ENCODE data around the gene LRP1B.

The LRP1B gene

DNA sequence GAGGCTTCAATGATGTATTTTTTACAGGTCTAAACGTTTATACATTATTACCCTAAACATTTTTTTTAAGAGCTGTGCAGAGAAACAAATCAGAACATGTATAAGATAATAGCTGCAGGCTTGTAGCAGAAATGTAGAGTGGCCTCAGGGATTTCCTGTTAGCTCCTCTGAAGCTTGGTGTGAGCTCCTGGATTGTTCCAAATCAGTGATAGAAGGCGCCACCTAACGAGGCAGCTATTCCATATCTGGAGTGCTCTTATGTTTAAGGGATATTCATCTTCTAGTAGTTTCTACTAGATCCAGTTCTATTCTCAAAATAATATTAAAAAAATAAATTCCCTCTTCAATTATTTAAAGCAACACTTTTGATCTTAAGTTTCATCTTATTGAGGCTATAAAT is 93.1 kb downstream of the LRP1B start:
- FAIRE-seq = no peak

DNA sequence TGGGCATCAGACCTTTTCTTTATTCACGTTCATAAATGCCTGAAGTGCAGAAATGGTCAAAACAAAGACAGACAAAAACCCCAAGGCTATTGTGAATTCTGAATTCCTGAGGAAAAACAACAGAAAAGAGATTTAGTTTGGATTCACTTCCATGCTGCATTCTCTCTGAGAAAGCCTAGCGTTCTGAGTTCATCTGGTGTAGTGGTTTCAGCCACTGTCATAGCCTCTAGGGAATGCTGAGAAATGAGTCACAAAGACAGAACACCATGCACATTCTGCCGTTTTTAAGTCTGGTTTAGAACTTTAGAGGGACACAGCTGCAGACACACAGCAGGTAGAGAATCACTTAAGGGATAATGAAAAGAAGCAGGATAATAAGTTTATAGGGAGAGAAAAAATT is 93.8 kb downstream of the LRP1B start:
- no peak for FAIRE-seq

DNA sequence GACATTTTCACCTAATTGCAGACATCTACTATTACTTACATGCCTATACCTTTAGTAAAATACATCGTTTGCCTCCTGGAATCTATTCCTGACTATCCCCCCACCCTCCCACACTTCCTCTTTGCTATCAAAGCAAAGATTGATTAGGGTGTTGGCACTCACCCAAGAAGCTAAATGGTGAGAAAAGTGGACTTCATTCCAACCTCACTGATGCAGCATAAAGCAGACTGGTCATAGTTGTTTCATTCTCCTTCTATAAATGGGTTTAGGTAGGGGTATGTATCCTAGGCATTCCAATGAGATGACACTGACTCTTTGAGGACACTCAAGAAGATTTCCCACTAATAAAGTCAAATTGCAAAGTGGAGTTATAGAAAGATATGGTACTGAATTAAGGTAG is 97.4 kb downstream of the LRP1B start:
- no peak for FAIRE-seq

DNA sequence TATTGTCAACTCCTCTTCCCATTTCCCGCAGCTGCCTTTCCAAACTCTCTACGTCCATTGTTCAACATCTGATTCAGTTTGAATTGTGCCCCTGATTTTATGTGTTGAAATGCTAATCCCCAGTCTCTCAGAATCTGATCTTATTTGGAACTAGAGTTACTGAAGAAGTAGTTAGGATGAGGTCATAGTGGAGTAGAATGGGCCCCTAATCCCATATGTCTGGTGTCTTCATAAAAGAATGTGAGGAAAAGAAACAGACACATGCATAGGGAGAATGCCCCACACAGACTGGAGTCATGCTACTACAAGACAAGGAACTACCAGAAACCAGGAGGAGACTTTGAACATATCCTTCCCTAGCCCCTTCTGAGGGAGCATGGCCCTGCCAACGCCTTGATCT is 99.2 kb downstream of the LRP1B start:
- no peak for FAIRE-seq

DNA sequence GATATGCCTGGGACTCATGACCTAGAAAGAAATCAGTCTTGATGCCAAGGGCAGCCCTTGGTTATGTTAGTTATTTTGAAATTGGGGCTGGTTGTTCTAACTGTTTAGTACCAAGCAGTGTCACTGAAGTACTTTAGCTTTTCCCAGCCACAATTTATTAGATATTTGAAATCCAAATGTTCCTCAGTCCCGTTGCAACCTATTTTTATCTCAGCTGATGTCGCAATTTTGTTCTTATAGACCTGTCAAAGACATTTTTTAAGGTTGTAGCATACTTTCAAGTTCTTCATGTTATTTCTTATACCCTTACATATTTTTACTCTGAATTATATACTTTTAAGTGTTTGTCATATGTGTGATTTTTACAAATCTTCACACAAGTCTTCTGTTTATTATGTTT is 100.1 kb downstream of the LRP1B start:
- no peak for FAIRE-seq

DNA sequence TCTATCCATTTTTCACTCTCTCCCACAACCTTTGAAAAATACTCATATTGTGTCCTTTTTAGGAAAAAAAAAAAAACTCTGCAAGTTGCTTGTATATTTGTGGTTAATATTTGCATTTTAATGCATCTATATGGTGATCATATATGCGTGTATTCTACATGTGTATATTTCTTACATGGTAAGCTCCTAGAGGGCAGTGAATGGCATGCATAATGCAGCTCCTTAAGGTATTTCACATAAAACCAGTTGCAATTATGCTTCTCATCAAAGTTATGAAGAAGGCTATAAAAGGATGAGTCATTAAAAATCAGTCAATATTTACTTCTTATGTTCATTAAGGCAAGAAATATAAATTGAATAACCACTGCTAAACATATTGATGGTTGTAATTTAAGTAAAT is 100.8 kb downstream of the LRP1B start:
- FAIRE-seq = no peak

DNA sequence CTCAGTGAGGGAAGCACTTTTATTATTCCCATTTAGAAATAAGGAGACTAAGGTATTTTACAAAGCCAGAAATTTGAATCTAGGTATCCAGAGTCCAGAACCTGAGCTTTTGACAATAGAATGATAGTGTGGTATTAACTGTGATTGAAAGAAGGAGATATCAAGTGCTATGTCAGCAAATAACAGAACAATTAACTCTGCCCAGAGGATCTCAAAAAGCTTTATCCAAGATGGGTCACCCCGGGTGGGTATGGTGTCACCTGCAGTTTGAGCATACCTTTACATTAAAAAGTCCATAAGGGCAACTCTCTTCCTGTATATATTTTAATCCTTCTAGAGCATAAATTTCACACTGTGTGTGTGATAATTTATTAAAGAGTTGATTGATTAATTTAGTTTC is 105.4 kb downstream of the LRP1B start:
- no peak for FAIRE-seq

DNA sequence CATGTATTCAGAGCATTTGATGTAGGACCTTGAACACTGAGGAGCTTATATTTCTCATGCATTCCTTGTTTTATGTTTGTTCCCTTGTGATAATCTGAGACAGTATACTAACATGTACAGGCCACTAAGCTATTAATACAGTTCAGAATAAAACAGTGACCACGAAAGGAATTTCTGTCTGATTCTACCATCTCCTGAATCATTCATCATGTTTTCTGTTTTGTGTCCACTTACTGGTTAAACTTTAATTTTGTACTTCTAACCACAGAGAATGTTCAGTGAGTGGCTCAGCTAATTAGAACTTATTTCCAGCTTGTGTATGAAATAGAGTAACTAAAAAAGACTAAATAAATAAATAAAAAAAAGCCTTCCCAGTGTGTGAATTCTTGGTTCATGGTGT is 110.4 kb downstream of the LRP1B start:
- FAIRE-seq = no peak

DNA sequence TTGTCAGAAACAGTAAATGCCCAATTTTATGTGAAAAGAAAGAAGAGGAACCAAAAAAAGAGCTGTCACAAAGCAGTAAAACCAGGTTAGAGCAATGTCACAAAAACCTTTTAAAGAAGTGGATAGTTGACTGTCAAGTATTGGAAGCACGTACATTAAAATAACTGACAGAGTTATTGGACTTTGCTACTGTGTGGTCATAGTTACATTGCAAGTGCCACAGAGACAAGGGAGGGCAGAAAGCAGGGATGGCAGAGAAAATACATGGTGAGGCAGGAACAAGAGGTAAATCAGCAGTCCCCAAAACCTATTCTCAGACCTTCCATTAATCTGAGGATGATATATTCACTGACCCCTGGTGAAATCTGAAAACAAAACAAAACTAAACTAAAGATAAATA is 116.3 kb downstream of the LRP1B start:
- no peak for FAIRE-seq

DNA sequence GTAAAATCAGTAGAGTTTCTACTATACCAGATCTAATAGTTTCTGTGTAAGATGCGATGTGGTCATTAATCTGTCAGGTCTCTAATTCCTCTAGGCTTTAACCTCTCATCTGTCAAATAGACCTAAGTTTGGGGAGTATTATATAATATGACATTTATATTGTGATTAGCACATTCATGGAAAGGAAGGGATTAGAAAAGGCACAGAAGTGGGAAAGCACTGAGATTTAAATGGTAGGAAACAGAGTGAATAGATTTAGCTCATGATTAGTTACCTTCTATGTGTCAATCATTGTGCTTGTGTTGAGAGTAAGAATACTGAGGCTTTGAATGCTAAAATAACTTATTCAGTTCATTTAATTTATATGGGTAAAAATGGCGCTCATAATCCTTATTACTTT is 118.0 kb downstream of the LRP1B start:
- FAIRE-seq = no peak

DNA sequence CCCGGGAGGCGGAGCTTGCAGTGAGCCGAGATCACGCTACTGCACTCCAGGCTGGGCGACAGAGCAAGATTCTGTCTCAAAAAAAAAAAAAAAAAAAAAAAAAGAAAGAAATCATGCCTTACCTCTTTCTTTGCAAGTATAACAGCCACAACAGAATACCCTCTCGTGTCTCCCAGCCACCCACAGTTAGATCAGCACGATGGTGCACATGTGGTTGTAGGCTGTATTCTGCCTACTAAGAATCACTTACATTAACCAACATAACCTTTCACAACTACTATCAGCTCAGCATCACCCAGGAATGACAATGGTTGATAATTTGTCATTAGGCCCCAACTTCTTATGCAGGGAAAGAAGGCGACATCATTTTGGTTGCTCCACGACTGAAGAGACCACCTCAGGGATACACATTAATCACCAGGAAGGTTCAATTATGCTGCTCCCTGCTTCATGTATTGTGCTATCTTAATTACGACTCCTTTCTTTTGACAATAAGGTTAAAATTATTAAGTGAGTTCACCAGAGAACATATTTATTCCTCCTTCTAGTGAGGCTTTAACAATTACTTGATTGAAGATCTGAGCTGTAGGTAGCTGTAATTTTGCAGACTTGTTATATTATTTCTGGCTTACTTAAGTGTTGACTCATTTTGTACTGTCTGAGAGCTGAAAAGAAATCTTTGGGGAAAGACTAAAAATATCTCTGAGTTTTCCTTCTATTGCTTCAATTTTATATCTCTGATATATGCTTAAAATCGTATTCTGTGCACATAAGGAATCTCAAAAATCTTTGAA is 120.1 kb downstream of the LRP1B start:
- no peak for FAIRE-seq

DNA sequence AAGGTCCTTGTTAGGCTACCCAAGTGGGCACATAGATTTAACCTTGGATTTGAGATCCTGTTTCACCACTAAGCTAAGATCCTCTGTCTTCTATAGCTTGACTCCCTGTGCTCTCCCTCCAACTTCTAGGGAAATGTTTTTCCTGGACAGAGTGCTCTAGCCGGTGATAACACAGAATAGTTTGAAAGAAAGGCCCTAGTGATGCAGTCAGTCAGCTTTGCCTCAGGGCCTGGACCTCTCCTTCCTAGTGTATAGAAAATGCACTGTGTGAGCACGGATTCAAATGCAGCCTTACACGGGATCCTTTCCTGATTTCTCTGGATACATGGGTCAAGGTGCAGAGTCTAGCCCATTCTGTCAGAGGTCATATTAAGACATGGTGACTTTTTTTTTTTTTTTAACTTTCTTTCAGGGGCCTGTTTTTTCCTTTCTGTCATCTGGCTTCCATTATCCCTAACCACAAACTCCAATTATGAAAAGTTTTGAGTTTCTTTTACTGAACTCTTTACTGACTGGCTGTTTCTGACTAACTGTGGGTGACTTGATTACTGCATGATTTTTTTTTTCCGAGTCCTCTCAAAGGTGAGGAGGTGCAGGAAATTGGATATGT is 122.6 kb downstream of the LRP1B start:
- FAIRE-seq = no peak

DNA sequence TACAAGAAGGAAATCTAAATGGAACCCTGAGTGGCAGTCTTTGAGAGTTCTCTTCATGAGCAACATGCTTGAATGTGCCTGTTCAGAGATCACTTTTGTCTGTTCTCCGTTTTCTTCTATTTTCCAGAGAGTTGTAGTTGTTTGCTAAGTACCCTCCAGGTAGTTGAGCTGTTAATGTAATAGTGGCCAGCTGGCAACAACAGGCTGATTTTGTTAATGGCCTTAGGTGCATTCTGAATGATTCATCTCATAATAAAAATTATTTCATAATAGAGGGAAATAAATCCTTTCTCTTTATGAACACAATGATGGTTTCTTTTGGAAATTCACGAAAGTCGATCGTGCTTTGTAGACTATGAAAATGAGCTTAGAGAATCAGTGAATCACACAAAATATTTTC is 136.8 kb downstream of the LRP1B start:
- no peak for FAIRE-seq

DNA sequence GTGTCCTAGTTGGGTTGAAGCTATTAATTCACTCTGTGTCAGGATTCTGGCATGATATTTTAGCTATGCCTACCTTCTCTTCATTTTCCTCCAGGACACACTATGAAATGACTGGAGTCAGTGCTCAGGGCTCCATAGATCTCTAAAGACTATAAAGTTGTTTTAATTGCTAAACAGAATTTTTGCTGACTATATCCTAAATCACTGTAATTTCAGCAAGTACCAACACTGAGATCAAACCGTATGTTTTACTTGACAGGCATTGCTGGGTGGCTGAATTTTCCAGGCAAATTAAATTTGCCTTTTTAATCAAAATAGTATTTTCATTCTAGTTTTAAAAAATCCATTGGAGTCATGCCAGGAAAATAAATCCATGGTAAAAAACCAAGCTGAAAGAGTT is 138.1 kb downstream of the LRP1B start:
- no peak for FAIRE-seq

DNA sequence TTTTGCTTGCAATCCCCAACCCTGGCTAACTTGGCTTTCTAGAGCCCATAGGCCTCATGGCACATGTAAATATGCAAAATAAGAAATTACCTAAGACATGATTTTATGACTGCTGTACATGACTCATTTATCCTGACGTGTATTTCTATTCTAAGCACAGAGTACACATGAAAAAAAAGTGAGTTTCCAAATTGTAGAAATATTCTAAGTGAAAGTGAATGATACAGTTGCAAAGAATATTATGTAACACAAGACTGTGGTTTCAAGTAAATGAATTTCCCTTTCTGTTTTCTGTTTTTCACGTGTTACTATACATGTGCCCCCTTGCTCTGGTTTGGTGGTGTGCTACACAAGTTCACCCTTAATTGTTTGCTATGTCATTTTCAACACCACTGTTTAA is 162.4 kb downstream of the LRP1B start:
- FAIRE-seq = no peak

DNA sequence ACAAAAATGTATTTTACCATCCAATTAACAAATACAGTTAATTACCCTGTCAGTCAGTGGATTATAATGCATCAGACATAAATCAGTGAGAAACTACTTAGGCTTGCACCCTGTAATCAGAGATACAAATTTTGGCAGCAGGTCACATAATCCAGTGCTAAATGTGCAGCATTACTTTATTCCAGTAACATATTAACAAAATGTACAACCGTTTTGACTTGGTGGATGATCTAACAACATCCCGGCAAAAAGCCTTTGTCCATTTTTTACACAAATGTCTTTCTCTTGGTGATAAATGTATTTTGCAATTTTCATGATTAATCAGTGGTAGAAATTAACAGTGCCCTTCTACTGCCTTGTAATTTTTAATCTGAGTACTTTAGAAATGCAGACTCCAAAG is 162.8 kb downstream of the LRP1B start:
- FAIRE-seq = no peak

DNA sequence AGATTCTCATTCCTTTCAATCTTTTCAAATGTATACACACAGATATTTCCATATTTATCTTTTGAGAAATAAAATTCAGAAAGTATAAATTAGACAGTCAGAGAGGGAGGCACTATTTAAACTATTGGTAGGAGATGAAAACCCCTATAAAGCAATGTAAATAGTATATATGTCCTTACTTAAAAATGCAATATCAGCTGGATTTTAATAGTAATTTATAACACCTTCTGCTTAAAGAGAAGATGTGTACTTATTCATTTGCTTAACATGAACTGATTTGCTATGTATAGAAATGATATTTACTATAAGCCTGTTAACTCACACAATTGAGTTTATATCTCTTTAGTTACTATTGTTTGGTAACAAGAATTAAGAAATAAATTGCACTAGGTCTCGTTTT is 163.3 kb downstream of the LRP1B start:
- no peak for FAIRE-seq

DNA sequence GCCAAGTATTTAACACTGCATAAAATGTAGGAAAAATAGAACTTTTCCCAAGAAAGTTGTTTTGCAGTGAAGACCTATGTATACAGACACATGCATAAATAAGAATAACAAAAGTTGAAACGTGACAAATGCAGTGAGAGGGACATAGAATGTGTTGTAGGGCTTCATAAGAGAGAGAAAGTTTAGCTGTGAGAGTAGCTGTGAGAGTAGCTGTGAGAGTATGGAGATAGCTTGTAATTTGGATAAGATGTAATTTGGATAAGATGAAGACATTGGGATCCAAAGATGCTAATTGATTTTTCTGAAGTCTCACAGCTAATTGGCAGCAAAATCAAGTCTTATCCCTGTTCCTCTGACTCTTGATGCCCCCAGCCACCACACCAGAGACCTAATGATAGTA is 170.9 kb downstream of the LRP1B start:
- FAIRE-seq = no peak

DNA sequence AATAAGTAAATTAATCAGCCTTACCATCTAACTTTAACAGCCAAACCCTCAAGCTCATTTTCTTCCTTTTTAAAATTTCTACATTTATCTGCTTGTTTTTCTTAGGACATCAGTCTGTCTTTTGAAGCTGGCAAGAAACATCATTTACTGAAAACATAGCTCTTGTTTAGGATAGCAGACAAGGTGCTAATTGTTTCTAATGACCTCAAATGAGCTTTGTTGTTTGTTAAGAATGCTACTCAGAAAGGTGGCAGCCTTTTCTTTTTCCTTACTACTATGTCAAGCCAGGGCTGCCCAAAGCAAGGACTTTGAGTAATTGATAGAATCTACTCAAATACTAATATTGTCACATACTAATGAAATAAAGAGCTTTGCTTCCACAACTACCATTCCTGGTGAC is 171.8 kb downstream of the LRP1B start:
- no peak for FAIRE-seq

DNA sequence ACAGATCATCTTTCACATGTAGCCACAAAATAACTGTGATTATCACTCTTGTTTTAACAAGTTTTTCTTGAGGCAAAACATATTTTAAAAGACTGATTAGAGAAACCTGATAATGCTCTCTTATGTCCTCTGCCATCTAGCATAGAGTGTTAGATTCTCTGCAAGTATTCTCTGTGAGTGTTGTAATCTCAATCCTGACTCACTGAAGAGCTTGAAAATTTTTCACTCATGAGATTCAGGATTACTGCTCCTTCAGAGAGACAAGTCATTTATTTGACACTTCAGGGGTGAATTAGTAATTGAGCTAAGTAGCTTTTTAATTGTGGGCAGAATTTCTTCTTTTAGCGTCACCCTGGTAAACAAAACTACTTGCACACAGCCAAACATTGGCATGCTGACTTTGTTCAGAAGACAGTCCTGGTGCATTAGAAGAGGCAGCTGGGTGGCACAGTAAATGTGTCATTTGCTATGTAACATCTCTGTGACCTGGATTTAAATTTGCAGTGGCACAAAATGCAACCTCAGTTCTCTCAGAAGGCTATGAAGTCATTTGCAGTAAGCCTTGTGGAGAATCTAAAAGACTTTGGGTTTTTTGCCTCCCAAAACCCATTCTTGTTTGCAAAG is 172.9 kb downstream of the LRP1B start:
- FAIRE-seq = no peak

DNA sequence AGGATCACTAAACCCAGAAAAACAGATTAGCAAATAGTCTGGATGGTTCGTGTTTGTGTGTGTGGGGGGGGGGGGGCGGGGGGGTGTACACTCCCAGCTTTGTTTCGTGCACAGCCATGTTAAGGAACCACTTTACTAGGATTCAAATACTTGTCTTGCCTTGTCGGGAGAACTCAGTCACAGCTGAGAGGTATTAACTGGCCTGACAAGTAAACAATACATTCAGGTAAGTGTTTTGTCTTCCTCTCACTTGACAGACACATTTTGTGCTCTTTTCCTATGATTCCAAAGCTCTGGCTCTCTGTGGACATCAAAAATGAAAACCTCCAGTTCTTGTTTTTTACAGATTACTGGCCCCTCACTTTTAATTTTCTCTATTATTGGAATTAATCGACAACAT is 173.5 kb downstream of the LRP1B start:
- FAIRE-seq = no peak

DNA sequence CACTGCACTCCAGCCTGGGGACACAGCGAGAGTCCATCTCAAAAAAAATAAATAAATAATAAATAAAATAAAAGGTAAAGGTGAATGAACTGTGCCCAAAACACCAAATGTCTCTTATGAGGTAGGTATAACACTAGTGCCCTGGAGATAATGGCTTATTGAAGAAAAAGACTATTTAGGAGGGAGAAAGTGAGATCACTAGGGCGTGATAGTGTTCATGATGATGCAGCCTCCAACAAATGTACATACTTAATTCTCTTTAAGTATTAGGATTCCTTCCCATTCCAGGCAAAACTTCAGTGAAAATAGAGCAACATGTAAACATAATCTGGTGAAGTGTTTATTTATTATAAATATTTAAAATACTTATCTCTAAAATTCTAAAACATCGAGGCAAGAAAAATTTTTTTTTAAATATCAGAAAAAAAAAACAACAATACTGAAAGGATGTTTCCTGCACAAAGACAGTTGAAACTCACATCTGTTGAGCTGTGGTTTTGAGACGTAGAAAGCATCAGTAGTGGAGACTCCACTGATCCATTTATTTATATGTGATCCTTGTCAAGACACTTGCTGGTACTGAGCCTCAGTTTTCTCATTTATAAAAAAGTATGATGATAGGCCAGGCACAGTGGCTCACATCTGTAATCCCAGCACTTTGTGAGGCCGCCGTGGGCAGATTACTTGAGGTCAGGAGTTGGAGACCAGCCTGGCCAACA is 183.3 kb downstream of the LRP1B start:
- FAIRE-seq = no peak

DNA sequence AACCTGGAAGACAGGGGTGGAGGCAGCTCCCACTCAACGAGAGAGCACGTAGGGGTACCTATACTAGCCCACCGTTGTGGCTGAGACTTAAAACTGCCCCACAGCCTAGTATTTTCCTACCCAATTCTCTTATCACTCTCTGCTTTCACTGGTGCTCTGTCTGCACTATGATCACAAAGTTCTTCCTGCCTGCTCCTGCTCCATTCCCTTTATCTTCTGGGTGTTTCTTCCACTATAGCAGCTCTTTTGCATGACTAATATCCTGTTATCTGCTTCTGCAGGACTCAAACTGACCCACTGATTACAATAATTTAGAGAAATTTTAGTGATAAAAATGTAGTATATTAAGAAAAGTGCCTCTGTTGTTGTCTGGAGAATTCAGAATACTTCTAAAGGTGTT is 184.8 kb downstream of the LRP1B start:
- FAIRE-seq = no peak

DNA sequence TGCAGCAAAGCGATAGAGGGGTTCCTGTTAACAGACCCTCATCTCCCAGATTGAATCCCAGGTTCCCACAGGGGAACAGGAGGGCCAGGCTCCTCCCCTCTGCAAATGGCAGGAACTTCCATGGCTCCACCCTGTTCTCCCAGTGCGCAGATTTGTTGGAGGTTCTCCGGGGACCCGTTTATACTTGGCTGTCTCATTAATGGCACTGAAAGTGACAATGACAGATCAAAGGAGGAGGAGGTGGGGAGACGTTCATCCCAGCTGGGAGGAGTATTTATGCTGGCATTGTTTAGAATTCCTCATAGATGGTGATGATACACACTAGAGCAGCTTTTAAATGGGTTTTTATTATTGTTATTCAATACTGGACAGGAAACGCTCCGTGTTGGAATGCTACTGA is 186.9 kb downstream of the LRP1B start:
- FAIRE-seq = no peak

Data from A204.1 (cell line).